Subcutaneous abdominal adipose tissue (tissue), 5 donors: Measurements from ENCODE around the gene HCST.

Source experiments
- H3K27ac ChIP-seq: one replicate; pipeline ENCODE4 v1.7.0; 2013; ENCODE audit warnings: low read depth, mild to moderate bottlenecking, inconsistent platforms, low read length, moderate library complexity
- H3K27me3 ChIP-seq, 5 donors: one replicate each; pipeline ENCODE4 v1.7.0; 2013; ENCODE audit warnings: low read length in 5 of 5, inconsistent platforms in 1 of 5; ENCODE audit not compliant: control insufficient read depth in 5 of 5, insufficient read depth in 4 of 5
- H3K36me3 ChIP-seq, 5 donors: one replicate each; pipeline ENCODE4 v1.7.0; 2013; ENCODE audit warnings: low read length in 5 of 5; ENCODE audit not compliant: control insufficient read depth in 5 of 5, insufficient read depth in 5 of 5
- H3K4me1 ChIP-seq, 5 donors: one replicate each; pipeline ENCODE4 v1.7.0; 2013; ENCODE audit warnings: low read length in 5 of 5, mild to moderate bottlenecking in 3 of 5, moderate library complexity in 1 of 5; ENCODE audit not compliant: control insufficient read depth in 5 of 5, insufficient read depth in 5 of 5
- H3K4me3 ChIP-seq, 5 donors: one replicate each; pipeline ENCODE4 v1.7.0; 2013; ENCODE audit warnings: low read length in 5 of 5, low read depth in 1 of 5
- H3K9ac ChIP-seq, 5 donors: one replicate each; pipeline ENCODE4 v1.7.0; 2013; ENCODE audit warnings: low read length in 5 of 5, mild to moderate bottlenecking in 4 of 5, moderate library complexity in 3 of 5
- H3K9me3 ChIP-seq, 5 donors: one replicate each; pipeline ENCODE4 v1.7.0; 2013; ENCODE audit warnings: low read length in 5 of 5; ENCODE audit not compliant: control insufficient read depth in 5 of 5
- donor health status: healthy.
- donor health status: healthy.
- donor health status: healthy.
- donor health status: healthy.
- donor health status: healthy.

HCST gene, protein sequence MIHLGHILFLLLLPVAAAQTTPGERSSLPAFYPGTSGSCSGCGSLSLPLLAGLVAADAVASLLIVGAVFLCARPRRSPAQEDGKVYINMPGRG

DNA sequence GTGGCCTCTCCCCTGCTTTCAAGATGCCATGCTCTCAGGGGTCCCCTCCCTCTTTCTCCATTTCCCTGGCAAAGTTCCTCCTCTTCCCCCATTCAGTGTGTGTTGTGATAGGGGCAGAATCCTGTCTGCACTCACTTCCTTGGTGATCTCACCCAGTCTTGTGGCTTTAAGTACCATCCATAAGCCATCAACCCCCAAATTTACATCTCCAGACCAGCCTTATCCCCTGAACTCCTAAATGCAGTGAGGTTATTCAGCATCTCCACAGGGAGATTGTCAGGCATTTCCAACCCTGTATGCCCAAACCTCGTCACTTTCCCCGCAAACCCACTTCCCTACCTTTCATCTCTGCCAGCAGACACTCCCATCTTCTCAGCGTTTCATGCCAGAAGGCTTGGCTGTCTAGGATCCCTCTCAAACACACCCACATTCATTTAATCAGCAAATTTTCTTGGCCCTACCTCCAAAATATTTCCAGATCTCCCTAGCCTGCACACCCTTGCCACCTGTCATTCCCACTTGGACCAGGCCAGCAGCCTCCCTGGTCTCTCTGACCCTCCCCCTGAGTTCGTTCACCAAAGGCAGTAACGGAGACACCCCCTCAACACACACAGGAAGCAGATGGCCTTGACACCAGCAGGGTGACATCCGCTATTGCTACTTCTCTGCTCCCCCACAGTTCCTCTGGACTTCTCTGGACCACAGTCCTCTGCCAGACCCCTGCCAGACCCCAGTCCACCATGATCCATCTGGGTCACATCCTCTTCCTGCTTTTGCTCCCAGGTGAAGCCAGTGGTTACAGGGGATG is at the start of gene HCST:
Gene HCST (plus strand): TSS at position 676 of the 808 bp plus-strand sequence. CDS start 65 bp downstream, at position 741.
- Histone ChIP-seq H3K9ac (peak within 1 kb of the TSS in 4 of 5 donors; percentile 48 to 95 (median 78)), H3K27me3 (no peaks in the 10 kb centered on the region), H3K27ac (peak within 1 kb of the TSS; percentile 86), H3K36me3 (peaks cover 0 to 12% (median 7%) of the 10 kb centered on the region in 5 donors), H3K4me1 (peaks cover 2 to 76% (median 59%) of the 10 kb centered on the region in 5 donors), H3K9me3 (no peaks in the 10 kb centered on the region), H3K4me3 (peak within 1 kb of the TSS; percentile 29 to 90 (median 53))

DNA sequence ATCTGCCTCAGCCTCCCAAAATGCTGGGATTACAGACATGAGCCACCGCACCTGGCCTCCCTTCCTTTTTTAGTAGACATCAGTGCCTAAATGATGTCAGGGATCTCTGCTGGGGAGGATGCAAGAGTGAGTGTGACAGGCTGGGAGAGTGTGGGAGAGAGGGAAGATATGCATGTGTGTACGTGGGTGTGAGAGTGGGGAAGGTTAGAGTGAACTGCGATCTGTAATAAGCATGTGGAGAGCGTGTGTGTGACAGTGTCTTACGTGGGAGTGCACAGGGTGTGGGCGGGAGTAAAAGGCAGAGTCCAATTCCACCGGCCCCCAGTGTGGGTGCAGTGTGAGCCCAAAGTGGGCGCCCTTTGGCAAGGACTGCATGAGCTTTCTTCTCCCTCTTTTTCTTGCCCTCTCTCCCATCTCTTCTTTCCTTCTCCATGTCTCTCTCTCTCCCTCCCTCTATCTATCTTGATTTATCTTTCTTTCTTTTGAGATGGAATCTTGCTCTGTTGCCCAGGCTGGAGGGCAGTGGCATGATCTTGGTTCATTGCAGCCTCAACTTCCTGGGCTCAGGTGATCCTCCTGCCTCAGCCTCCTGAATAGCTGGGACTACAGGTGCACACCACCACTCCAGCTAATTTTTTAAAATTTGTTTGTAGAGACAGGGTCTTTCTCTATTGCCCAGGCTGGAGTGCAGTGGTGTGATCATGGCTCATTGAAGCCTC is 49.1 kb upstream of the HCST start:
- Histone ChIP-seq H3K27me3 (peaks cover 45 to 83% (median 69%) of the 10 kb centered on the region in 5 donors), H3K4me3 (no peak overlapping the region)

DNA sequence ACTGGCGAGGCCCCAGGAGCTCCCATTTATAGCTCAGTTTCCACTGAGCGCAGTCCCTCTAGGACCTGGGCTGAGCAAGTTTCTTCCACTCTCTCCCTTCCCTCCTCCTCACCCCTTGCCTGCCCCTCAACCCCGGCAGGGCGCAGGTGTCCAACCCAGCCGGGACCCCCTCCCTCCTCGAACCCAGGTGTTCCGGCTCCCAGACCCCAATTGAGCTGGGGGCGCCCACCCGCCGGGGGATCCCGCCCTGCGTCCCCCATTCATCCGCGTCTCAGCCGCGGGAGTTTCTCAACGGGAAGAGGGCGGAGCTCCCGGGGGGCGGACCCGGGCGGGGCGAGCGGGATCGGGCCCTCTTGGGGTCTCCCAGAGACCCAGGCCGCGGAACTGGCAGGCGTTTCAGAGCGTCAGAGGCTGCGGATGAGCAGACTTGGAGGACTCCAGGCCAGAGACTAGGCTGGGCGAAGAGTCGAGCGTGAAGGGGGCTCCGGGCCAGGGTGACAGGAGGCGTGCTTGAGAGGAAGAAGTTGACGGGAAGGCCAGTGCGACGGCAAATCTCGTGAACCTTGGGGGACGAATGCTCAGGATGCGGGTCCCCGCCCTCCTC is 45.7 kb upstream of the HCST start, which contains the start of gene KIRREL2:
Gene KIRREL2 (plus strand): TSS at position 366 of the 604 bp plus-strand sequence. CDS start 209 bp downstream, at position 575.
- peaks cover 29 to 81% (median 65%) of the 10 kb centered on the region in 5 donors for H3K27me3 ChIP-seq
- no peaks in the 10 kb centered on the region for H3K9me3 ChIP-seq
- peaks cover 0 to 21% (median 17%) of the 10 kb centered on the region in 5 donors for H3K4me1 ChIP-seq

More for the DNA sequence above, 49.1 kb upstream of the HCST start:
- H3K4me1 ChIP-seq = peaks cover 0 to 13% (median 10%) of the 10 kb centered on the region in 5 donors
- no peaks in the 10 kb centered on the region for H3K9me3 ChIP-seq
- H3K36me3 ChIP-seq = no peaks in the 10 kb centered on the region
- H3K9ac ChIP-seq = no peak overlapping the region
- H3K27ac ChIP-seq = no peak overlapping the region

DNA sequence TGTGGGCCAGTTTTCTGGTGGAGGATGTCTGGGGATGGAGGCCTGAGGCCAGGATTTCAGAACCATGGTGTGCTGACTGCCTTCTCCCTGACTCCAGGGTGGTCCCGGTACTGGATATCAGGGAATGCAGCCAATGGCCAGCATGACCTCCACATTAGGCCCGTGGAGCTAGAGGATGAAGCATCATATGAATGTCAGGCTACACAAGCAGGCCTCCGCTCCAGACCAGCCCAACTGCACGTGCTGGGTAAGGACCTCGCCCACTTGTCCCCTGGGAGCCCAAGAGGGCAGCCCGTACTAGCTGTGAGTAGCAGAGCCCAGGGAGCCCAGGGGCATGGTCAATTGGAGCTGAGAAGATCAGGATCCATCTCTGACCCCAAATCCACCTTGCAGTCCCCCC is 44.0 kb upstream of the HCST start:
- peaks cover 0 to 21% (median 17%) of the 10 kb centered on the region in 5 donors for H3K4me1 ChIP-seq
- peaks cover 25 to 78% (median 65%) of the 10 kb centered on the region in 5 donors for H3K27me3 ChIP-seq
- H3K36me3 ChIP-seq = no peaks in the 10 kb centered on the region
- no peak overlapping the region for H3K27ac ChIP-seq
- H3K4me3 ChIP-seq = no peak overlapping the region
- no peaks in the 10 kb centered on the region for H3K9me3 ChIP-seq
- no peak overlapping the region for H3K9ac ChIP-seq

More for the DNA sequence above, 45.7 kb upstream of the HCST start, which contains the start of gene KIRREL2:
- Histone ChIP-seq H3K36me3 (no peaks in the 10 kb centered on the region), H3K4me3 (peak within 1 kb of the TSS; percentile 36 to 66 (median 55)), H3K9ac (peak within 1 kb of the TSS in 2 of 5 donors; percentile 30 to 35), H3K27ac (no peak within 1 kb of the TSS)

DNA sequence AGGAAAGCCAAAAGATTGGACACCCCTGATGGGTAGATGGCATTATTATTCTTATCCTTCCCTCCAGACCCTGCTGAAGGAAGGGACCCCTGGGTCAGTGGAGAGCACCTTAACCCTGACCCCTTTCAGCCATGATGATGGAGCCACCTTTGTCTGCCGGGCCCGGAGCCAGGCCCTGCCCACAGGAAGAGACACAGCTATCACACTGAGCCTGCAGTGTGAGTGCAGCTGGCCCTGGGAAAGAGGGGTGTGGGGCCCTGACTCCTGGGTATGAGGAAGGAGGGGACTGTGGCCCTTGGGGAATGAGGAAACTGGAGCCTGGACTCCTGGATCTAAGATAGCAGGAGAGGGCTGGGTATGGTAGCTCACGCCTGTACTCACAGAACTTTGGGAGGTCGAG is 42.9 kb upstream of the HCST start:
- Histone ChIP-seq H3K9me3 (no peaks in the 10 kb centered on the region), H3K4me1 (peaks cover 0 to 21% (median 17%) of the 10 kb centered on the region in 5 donors), H3K27ac (no peak overlapping the region), H3K9ac (no peak overlapping the region), H3K36me3 (no peaks in the 10 kb centered on the region), H3K27me3 (peaks cover 28 to 77% (median 63%) of the 10 kb centered on the region in 5 donors), H3K4me3 (no peak overlapping the region)

DNA sequence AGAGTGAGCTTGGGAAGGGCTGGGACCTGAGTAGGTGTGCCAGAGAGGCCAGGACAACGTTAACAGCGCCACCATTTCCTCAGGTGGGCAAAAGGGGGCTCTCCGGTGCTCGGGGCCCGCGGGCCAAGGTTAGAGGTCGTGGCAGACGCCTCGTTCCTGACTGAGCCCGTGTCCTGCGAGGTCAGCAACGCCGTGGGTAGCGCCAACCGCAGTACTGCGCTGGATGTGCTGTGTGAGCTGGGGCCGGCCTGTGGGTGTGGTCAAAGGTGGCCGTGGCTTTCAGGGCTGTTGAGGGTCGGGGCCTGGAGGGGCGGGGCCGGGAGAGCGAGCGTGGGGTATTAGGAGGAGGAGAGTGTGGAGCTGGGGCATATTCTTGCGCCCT is 41.9 kb upstream of the HCST start:
- H3K9me3 ChIP-seq = no peaks in the 10 kb centered on the region
- peaks cover 0 to 21% (median 17%) of the 10 kb centered on the region in 5 donors for H3K4me1 ChIP-seq
- no peak overlapping the region for H3K9ac ChIP-seq
- peaks cover 29 to 67% (median 56%) of the 10 kb centered on the region in 5 donors for H3K27me3 ChIP-seq
- no peak overlapping the region for H3K4me3 ChIP-seq
- H3K36me3 ChIP-seq = no peaks in the 10 kb centered on the region
- no peak overlapping the region for H3K27ac ChIP-seq

DNA sequence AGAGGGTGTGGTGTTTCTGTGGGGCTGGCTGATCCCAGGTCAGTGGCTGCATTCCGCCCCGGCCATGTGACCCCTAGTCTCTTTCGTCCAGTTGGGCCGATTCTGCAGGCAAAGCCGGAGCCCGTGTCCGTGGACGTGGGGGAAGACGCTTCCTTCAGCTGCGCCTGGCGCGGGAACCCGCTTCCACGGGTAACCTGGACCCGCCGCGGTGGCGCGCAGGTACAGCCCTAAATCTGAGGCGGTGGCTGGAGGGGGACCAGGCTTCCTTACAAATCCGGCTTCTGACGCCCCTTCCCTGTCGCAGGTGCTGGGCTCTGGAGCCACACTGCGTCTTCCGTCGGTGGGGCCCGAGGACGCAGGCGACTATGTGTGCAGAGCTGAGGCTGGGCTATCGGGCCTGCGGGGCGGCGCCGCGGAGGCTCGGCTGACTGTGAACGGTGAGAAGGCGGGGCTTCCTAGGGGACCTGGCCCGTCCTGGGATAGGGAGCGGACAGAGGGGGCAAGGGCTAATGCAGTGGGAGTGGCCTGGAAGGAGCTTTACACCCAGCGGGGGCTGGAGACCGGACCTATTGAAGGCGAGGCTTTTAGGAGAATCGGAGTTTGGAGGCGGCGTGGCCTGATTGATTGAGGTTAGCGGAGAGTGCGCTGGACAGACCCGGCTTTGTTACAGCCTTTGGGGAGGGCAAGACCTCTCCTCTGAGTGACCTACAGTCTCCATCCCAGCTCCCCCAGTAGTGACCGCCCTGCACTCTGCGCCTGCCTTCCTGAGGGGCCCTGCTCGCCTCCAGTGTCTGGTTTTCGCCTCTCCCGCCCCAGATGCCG is 41.3 kb upstream of the HCST start:
- Histone ChIP-seq H3K27ac (no peak overlapping the region), H3K36me3 (no peaks in the 10 kb centered on the region), H3K27me3 (peaks cover 23 to 67% (median 54%) of the 10 kb centered on the region in 5 donors), H3K4me3 (no peak overlapping the region), H3K9me3 (no peaks in the 10 kb centered on the region), H3K4me1 (peaks cover 0 to 21% (median 17%) of the 10 kb centered on the region in 5 donors), H3K9ac (no peak overlapping the region)

DNA sequence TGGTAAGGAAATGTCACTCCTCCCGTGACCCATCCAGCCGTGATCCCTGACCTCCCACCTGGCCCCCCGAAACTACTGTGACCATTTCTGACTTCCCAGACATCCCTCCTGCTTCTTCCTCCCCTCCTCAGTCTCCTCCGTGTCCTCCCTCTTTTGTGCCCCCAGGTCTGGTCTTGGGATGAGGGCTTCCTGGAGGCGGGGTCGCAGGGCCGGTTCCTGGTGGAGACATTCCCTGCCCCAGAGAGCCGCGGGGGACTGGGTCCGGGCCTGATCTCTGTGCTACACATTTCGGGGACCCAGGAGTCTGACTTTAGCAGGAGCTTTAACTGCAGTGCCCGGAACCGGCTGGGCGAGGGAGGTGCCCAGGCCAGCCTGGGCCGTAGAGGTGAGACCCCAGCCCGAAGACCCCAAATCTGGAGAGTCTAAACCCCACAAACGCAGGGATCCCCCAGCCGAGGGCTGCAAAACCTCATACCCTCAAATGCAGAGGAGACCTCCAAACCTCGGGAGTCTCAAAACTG is 40.6 kb upstream of the HCST start:
- H3K27me3 ChIP-seq = peaks cover 16 to 62% (median 51%) of the 10 kb centered on the region in 5 donors

DNA sequence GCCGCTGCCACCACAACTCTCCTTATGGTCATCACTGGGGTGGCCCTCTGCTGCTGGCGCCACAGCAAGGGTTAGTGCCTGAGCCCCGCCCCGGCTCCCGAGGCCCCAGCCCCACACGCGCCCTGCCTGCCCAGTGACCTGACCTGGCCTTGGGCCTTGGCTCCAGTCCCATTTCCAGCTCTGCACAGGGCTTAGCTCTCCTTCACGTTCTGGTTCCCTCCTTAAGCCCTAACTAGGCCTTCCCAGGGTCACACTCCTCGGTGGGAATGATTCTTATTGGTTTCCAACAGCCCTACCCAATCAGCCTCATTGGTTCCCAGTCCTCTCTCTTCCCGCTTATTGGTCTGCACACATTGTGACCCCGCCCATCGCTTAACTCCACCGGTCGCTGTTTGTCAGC is 39.8 kb upstream of the HCST start:
- Histone ChIP-seq H3K9me3 (no peaks in the 10 kb centered on the region), H3K4me3 (no peak overlapping the region), H3K36me3 (no peaks in the 10 kb centered on the region), H3K27me3 (peaks cover 15 to 54% (median 47%) of the 10 kb centered on the region in 5 donors), H3K9ac (no peak overlapping the region), H3K27ac (no peak overlapping the region), H3K4me1 (peaks cover 0 to 9% (median 5%) of the 10 kb centered on the region in 5 donors)

More for the DNA sequence above, 40.6 kb upstream of the HCST start:
- Histone ChIP-seq H3K9me3 (no peaks in the 10 kb centered on the region), H3K36me3 (no peaks in the 10 kb centered on the region), H3K4me3 (no peak overlapping the region), H3K27ac (no peak overlapping the region), H3K4me1 (peaks cover 0 to 15% (median 11%) of the 10 kb centered on the region in 5 donors), H3K9ac (no peak overlapping the region)
